ENCODE data around the gene GNL1.

The GNL1 gene

GRCh38 chr6:30494291-30494861, 61.9 kb downstream of the GNL1 start:
- DNase-seq = no peak

DNA sequence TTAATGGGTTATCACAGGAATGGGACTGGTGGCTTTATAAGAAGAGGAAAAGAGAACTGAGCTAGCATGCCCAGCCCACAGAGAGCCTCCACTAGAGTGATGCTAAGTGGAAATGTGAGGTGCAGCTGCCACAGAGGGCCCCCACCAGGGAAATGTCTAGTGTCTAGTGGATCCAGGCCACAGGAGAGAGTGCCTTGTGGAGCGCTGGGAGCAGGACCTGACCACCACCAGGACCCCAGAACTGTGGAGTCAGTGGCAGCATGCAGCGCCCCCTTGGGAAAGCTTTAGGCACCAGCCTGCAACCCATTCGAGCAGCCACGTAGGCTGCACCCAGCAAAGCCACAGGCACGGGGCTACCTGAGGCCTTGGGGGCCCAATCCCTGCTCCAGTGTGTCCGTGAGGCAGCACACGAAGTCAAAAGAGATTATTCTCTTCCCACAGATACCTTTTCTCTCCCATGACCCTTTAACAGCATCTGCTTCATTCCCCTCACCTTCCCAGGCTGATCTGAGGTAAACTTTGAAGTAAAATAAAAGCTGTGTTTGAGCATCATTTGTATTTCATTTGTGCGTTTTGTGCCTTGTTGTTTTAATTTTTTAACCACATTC, 62.5 kb downstream of the GNL1 start:
- DNase-seq = no peak

DNA sequence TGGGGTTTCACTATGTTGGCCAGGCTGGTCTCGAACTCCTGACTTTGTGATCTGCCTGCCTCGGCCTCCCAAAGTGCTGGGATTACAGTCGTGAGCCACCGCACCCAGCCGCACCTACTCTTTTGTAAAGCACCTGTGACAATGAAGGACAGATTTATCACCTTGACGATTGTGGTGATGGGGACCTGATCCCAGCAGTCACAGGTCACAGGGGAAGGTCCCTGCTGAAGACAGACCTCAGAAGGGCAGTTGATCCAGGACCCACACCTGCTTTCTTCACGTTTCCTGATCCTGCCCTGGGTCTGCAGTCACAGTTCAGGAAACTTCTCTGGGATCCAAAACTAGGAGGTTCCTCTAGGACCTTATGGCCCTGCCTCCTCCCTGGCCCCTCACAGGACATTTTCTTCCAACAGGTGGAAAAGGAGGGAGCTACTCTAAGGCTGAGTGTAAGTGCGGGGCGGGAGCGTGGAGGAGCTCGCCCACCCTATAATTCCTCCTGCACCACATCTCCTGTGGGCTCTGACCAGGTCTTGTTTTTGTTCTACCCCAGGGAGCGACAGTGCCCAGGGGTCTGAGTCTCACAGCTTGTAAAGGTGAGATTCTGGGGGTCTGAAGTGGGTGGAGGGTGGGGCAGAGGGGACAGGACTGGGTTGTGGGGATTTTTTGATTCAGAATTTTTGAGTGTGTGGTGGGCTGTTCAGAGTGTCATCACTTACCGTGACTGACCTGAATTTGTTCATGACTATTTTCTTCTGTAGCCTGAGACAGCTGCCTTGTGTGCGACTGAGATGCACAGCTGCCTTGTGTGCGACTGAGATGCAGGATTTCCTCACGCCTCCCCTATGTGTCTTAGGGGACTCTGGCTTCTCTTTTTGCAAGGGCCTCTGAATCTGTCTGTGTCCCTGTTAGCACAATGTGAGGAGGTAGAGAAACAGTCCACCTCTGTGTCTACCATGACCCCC, 64.0 kb downstream of the GNL1 start:
- DNase-seq = no peak
